GM19438 (cell line): ENCODE measurements around the gene RABEP1.

Experiments
- ATAC-seq: cut with Tn5 transposase; IDR thresholded peaks from one replicate; pipeline ENCODE4 v1.9.1; 2021; ENCODE audit warnings: low read depth; ENCODE audit not compliant: unreplicated experiment

Gene RABEP1

DNA sequence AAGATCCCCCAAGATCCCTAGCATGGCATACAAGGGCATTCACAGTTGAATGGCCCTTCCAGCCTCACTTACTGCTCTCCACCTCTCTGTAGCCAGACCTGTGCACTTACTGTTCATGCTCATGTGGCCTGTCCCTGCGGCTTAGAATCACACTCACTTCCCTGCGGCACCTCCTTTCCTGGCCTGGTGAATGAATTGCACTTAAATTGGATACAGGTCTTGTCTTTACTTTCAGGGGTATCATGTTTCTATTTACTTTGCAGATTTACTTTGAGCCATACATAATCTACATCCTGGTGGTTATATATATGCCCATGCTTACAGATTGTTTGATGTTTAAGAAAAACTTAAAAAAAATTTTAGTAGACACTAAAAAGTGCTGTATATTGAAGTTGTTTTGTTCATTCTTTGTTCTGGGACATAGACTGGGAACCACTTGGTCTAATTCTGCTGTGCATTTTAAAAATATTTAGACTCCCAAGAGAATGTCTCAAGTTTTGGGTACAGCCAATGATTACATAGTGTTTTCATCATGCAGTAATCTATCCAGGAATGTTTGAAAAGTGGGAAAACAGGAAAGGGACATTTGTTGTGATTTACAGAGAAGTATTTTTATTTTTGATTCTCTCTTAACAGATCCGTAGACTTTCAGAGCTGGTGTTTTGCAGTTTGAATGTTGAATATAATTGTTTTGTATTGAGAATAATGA, 73.5 kb downstream of the RABEP1 start:
- ATAC-seq: no peak

DNA sequence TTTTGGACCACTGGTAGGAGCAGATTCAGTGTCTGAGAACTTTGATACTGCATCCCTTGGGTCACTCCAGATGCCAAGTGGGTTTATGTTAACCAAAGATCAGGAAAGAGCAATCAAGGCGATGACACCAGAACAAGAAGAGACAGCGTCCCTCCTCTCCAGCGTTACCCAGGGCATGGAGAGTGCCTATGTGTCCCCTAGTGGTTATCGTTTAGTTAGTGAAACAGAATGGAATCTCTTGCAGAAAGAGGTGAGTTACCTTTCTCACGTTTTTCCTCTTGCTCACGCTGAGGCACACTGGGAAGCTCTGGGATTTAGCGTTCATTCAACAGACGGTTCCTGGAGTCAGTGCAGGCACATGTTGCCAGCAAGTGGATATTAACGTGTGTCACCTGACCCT, 79.3 kb downstream of the RABEP1 start:
- ATAC-seq: no peak

DNA sequence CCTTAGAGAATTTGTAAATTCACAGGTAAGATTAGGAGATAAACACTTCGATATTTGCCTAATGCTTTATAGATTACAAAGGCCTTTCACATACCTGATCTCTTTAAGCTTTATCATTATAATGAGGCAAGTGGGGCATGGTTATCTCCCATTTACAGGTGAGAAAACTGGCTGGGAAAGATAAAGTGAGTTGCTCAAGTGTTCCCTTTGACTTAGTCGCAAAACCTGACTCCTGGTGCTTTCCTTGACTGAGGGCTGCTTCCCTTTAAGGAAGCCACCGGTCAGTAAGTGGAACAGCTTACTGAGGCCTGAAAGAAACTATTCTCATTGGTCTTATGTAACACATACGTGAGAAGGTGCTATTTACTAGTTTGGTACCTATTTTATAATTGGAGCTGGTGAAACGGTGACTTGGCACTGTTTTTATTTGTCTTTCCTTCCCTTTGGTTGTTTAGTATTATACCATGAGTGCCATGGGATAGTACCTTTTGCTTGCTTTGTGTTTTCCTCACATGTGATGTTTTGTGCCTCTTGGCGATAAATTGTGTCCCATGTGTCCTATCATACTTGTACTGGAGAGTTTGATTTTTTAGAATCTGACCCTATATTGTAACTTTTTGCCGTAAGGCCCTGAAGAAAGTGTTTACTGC, 80.2 kb downstream of the RABEP1 start:
- no peak for ATAC-seq

DNA sequence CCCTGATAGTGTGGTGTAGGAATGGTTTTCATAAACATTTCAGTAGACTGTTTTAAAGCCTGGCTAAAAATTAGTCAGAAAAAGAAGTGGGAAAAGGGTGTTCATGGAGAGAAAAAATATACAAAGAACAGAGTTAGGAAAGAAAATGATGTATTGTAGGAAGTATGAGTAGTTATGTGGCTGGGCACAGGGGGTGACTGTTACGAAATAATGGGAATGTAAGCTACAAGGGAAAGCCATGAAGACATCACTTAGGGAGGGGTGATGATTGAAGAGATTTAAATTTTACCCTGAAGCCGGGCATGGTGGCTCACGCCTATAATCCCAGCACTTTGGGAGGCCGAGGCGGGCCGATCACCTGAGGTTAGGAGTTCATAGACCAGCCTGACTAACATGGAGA, 82.1 kb downstream of the RABEP1 start:
- no peak for ATAC-seq

DNA sequence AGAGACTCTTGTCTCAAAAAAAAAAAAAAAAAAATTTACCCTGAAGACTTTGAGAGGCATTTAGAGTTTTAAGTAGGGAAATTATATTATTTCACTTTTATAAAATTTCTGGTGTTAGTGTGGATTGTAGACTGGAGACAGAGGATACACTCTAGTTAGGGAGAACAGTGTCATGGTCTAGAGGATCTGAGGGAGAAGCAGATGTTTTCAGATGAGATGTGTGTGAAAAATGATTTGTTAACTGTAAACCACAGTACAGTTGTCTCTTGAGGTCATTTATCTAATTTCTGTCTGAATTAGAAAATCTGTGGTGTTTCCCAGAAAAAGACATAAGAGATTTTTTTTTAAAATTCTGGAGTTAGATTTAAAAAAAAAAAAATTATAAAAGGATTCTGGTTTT, 82.6 kb downstream of the RABEP1 start:
- ATAC-seq: no peak

DNA sequence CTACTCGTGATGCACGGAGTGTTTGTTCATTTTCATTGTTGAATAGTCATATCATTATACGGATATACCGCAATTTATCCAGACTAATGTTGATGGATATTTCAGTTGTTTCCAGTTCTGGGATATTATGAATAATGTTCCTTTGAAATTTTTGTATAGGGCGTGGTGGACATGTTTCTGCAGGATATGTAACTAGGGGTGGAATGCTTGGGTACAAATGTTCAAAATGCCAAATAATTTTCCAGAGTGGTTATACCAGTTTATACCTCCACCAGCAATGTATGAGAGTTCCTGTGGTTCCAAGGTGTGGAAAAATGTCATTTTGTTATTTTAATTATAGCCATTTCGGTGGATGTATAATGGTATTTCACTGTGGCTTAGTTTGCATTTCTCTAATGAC, 83.7 kb downstream of the RABEP1 start:
- ATAC-seq: no peak

DNA sequence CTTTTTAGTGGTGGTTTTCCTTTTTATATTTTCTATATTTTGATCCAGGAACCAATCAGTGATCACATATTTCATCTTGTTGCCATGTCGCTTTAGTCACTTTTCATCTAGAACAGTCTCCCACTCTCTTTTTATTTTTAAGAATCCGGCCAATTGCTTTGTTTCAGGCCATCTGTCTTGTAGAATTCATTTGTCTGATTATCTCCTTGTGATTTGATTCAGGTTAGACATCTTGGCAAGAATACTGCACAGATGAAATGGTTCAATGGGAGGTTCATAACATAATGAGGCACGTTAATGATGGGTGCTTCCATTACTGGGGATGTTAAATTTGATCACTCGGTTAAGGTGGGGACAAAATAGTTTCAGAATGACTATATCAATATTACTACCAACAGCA, 88.3 kb downstream of the RABEP1 start:
- ATAC-seq: no peak

DNA sequence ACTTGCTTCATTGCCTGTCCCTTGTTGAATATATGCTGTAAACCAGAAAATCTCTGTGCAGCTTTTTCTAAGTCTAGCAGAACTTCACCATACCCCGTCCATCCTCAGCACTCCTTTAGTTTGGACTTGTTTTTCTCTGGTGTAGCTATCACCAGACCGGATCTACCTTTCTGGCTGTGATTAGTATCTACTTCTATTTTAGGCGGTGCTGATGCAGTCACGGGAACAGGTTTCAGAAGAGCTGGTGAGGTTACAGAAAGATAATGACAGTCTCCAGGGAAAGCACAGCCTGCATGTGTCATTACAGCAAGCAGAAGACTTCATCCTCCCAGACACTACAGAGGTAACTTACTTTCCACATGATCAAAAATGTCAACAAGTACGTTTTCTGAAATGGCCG, 91.0 kb downstream of the RABEP1 start:
- ATAC-seq: peak; percentile 68

DNA sequence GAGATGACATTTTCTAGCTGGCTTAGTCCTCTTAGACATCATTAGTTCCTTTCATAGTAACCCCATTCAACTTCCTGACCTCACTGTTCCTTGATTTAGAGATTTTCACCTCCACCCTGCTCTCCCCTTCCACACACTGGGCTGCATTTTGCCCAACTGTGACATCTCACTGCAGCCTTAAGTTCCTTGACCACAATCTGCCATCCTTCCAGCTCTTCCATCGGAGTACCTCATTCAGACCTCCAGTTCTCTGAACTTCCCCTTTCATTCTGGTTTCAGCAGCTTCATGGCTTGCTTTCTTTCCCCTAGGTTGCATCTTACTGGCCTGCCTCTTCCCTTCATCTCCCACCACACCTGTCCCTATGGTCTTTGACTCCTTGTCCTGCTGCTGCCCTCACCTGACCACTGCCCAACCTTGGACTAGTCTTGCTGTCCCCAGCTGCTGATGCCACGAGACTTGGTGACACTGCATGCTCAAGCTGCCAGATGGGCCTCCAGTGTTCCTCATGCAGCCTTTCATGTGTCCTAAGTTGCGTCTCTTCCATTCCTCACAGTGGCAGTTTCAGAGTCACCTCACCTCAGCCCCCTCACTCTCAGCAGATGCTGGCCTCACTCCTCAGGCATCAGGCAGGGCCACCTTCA, 96.6 kb downstream of the RABEP1 start:
- no peak for ATAC-seq

DNA sequence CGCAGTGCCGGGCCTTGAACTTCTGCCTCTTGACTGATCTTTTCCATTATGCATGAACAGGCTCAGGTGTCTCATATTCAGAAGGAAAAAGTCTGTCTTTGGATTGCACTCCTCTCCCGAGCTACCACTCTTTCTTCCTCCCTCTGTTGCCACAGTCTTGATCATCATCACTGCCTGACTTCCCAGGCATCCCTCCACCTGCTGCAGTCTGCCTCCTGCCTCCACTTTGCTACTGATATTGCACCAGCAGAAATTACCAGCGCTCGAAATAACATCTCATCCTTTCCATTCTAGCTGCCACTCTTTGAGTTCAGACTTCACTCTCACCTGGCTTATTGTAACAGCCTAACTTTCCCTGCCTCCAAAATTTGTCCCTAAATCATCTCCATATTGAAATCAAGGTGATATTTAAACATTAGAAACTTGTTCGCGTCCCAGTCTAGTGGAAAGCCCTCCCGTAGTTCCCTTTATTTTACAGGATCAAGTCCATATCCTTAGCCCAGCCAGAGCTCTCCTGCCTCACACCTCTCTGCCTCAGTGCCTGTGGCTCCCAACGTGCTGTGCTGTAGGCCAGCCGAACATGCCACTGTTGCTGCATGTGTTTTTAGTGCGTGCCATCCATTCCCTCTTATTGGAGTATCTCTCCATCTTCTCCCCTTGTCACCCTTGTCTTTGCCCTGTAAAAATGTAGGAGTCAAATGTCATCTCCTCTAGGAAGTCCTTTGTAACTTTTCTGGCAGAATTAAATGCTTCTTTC, 97.4 kb downstream of the RABEP1 start:
- no peak for ATAC-seq

DNA sequence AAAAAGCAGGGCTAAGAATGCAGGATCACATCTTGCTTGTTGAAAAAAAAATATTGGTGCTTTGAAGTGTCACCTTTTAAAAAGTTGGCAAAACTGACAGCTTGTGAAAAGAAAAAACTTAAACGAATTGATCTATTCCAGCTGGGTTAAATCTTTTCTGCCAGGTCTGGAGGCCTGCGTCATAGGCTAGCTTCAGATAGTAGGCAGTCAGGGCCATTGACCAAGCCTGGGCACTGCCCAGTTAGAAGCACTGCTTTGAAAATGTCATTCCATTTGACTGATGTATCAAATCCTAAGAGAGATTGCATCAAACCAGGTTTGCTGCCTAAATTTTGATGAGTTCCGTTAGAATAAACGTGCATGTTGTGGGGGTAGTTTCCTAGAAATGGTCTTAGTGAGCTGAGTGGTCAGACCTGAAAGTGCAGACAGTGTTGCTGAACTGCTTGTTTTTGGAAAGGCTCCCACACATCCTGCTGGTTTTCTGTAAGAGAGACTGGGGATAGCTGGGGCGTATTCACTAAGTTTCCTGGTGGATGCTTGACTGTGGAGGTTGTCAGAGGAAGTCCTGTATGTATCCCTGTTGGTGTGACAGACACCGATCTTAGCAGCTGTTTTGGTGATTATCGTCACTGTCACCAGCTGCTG, 98.5 kb downstream of the RABEP1 start:
- no peak for ATAC-seq

DNA sequence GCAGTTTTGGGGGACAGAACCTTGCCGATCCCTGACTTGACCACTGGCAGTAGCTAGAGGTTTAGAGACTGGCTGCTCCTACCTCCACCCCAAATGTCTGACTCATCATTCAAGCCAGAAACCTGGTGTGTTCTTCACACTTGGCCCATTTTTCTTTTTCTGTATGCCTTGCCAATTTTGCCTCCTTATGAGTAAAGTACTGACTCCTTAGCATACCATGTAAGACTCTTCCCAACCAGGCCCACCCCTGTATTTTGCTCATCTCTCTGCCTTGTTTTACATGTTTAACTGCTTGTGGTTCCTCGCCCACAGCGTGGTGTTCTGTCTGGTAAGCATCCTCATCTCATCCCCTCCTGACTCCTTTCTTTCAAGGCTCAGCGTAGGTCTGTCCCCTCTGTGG, 99.5 kb downstream of the RABEP1 start:
- ATAC-seq: no peak

DNA sequence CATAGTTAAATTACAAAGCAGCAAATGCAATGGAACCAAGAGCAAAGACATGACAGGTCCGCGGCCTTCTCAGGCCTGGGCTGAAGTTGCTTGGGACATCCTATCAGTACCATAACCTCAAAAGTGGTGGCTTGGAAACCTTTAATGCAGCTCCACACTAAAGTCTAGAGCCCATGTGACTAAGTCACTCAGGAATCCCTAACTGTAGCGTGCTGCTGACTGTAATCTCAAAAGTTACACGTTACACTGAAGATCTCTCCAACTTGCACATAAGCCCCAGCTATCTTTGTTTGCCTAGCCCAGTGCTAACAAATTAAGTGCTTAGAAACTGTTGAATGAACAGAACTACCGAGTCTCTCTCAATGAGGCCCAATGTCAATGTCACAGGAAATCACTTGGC, 109.6 kb downstream of the RABEP1 start:
- no peak for ATAC-seq

DNA sequence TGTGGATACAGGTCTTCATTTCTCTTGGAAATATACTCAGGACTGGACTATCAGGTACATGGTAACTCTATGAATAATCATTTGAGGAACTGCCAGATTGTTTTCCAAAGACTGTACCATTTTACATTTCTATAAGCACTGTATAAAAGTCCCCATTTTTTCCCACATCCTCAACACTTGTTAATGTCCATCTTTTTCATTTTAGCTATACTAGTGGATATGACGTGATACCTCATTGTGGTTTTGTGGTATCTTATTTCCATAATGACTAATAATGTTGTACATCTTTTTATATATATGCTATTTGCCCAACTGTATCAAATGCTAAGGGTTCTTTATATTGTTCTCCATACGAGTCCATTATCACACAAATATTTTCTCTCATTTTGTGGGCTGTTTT, 114.5 kb downstream of the RABEP1 start:
- ATAC-seq: no peak

DNA sequence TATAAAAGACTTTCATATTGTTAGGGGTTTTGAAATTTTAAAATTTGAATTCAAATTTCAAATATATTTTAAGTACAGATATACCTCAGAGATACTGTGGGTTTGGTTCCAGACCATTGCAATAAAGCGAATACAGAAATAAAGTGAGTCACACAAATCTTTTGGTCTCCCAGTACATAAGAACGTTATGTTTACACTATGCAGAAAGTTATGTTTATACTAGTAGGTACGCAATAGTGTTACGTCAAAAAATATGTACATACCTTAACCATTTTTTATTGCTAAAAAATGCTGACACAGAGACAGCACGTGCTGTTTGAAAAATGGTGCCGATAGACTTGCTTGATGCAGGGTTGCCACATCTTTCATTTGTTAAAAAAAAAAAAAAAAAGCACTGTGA, 117.7 kb downstream of the RABEP1 start:
- ATAC-seq: no peak

DNA sequence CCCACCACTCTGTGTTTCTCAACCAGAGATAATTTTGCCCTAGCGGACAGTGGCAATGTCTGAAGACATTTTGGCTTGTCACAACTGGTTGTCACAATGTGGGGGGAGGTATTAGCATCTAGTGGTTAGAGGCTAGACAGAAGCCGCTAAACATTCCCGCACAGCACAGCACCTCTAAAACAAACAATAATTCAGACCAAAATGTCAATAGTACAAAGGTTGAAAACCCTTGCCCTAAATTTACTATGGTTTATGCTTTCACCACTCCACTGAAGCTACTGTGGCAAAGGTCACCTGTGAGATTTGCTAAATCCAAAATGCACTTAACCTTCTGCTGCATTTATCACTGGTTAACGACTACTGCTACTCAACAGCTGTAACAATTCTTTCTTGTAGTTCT, 123.3 kb downstream of the RABEP1 start:
- no peak for ATAC-seq

DNA sequence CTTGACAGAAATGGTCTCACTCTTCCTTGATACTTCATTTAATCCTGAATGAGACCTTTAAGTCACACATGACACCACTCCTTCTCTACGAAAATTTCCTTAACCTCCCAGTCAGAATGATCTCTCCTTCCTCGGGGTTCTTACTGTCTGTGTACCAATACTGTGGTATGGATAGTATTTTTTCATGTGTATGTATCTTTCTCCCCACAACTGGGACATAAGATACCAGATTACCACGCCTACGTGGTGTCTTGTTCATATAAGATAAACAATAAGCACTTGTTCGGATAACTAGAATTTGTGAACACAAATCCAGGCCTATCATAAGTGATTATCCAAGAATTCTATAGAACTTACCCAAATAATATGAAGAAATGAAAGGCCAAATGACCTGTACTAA, 126.1 kb downstream of the RABEP1 start:
- ATAC-seq: no peak

DNA sequence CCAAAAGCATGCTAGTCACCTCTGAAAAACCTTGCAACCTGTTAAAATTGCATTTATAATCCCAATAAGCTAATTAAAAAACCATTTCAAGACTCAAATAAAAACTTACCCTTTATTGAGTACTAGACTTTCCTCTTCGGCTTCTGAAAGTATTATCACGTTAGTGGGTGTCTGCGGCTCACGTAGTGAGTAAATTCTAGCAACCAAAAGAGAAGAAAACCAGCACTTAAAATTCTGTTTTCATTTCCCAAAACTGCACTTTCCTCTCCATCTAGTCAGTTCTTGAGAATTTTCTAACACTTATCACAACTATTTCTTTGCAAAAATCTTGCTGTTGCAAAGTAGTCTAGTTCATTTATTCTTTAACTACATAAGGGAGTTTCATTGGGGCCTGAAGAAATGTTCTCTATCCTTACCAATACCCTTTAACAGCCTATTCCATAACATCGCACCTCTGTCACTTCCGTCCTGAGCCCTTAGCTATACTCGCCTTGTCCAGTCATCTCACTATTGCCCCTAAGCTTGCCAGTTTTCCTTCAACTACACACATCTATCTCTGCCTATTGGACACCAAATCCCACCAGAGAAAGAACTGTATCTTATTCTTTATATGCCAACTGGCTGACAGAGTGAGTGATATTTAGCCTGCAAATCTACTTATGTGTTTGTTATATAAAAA, 128.6 kb downstream of the RABEP1 start:
- ATAC-seq: no peak

DNA sequence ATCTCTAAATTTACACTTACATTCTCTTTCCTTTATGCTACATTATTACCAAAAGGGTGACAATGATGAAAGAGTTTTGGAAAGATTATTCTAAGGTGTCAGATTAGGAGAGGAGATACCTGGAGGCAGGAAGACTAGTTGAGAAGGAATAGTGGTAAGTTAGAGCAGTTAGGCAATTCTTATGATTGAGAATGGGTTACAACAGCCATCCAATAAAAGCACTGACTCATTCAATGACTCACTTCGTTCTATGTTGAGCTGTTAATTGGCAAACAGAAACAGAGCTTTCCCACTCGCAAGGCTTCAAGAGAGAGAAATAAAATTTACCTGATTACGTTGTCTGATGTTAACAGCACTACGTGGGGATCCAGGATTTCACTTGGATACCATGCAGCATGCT, 131.6 kb downstream of the RABEP1 start:
- ATAC-seq: no peak

DNA sequence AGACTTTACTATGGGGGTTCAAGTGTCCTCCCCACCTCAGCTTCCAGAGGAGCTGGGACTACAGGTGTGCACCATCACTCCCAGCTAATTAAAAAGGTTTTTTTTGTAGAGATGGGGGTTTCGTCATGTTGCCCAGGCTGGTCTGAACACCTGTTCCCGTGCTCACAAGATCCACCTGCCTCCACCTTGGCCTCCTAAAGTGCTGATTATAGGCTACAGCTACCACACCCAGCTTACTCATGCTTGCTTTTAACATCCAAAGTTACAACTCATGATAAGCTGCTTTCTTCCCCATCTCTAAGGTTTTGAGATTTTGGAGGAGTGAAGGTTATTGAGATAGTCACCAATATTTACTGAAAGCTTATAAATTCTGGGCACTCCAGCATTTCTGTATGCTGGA, 134.8 kb downstream of the RABEP1 start:
- ATAC-seq: no peak
